GM12873 (cell line): ENCODE results near the gene SOX8.

Source experiments
- CTCF ChIP-seq: IDR thresholded peaks from 2 replicates; pipeline ENCODE4 v1.5.1; 2012; ENCODE audit warnings: low read depth, mild to moderate bottlenecking, moderate library complexity, low read length, control low read depth; ENCODE audit not compliant: insufficient read depth; ENCODE audit errors: missing control alignments

The SOX8 gene

GRCh38 chr16:938136-938535 is 43.4 kb upstream of the SOX8 start:
- TF ChIP-seq CTCF, result no peak

GRCh38 chr16:938752-939151 is 42.8 kb upstream of the SOX8 start:
- TF ChIP-seq CTCF, result no peak

GRCh38 chr16:939311-939710 is 42.3 kb upstream of the SOX8 start:
- no peak for TF ChIP-seq CTCF

- no peak for TF ChIP-seq CTCF
These were observed 41.6 kb upstream of the SOX8 start for GRCh38 chr16:939941-940340.

GRCh38 chr16:942436-943060 is 39.0 kb upstream of the SOX8 start:
- no peak for TF ChIP-seq CTCF

- no peak for TF ChIP-seq CTCF
These were observed 37.6 kb upstream of the SOX8 start for GRCh38 chr16:943971-944370.

GRCh38 chr16:945271-946047 is 36.1 kb upstream of the SOX8 start:
- no peak for TF ChIP-seq CTCF
